ENCODE measurements around the gene SPACA9.

DNA sequence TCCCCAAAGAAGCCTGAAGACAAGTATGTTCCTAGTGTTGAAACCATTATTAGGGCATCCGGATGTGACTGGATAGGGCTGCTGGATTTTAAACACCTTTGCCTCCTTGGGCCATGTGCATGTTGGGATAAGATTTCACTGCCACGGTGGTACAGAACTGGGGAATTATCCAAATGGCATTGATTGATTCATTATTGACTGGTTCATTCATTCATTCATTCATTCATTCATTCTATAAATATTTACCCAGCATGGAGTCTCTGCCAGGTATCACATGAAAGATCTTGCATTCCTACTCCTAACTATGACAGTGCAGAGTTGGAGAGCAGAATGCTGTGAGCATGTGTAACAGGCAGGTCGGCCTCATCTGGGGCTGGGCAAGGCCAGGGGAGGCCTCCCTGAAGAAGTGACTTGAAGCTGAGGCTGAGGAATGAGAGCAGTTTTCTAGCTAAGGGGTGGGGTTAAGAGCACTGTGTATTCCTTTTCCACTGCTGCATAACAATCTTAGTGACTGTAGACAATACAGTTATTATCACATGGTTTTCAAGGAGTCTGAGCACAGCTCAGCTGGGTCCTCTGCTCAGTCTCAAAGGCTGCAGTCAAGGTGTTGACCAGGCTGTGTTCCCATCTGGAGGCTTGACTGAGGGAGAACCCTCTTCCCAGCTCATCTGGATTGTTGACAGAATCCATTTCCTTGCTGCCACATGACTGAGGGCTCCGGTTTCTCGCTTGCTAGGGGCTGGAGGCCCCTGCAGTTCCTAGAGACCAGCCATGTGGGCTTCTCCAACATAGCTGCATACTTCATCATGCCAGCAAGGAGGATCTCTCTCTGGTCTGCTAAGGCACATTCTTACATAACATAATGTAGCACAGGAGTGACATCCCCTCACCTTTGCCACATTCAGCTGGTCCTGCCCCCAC, 36.3 kb upstream of the SPACA9 start:
- no peak for TF ChIP-seq POLR2A (IDR thresholded peaks at IDR 0.05)
- TF ChIP-seq, protein P1, sequence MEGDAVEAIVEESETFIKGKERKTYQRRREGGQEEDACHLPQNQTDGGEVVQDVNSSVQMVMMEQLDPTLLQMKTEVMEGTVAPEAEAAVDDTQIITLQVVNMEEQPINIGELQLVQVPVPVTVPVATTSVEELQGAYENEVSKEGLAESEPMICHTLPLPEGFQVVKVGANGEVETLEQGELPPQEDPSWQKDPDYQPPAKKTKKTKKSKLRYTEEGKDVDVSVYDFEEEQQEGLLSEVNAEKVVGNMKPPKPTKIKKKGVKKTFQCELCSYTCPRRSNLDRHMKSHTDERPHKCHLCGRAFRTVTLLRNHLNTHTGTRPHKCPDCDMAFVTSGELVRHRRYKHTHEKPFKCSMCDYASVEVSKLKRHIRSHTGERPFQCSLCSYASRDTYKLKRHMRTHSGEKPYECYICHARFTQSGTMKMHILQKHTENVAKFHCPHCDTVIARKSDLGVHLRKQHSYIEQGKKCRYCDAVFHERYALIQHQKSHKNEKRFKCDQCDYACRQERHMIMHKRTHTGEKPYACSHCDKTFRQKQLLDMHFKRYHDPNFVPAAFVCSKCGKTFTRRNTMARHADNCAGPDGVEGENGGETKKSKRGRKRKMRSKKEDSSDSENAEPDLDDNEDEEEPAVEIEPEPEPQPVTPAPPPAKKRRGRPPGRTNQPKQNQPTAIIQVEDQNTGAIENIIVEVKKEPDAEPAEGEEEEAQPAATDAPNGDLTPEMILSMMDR (IDR thresholded peaks at IDR 0.05): no peak
